ENCODE data around the gene HDDC3. TPM values are rescaled to one million over a fixed set of nuclear protein-coding genes. Genes with fewer than 3 reads are reported as not detected.

Gene HDDC3
- total RNA-seq, 6 experiments from 2014 or later: 8.8 to 17.6 (median 11.5) TPM

- DNase-seq (peak in 1 of 3 donors; percentile 48), ATAC-seq (no peak)
- Histone ChIP-seq H3K4me3 (no peak overlapping the region), H3K9me3 (no peaks in the 10 kb centered on the region), H3K27ac (no peak overlapping the region), H3K27me3 (no peaks in the 10 kb centered on the region), H3K4me1 (peaks cover 0 to 16% (median 6%) of the 10 kb centered on the region in 4 donors), H3K36me3 (peaks cover 0 to 45% (median 7%) of the 10 kb centered on the region in 4 donors)
- intact Hi-C loops (cut with DNase I): loop anchor here in 1 of 2 donors (10.0 kb wide), 1 partner anchor 82 kb away; no protein-coding TSS in a partner anchor
- 90% methylated on average over 2 of the region's 14 CpGs for WGBS (ENCODE audit: insufficient coverage, low coverage, low lambda C conversion rate, missing lambda C conversion rate)
- TF ChIP-seq POLR2A (IDR thresholded peaks at IDR 0.05) (no peak), CTCF (IDR thresholded peaks at IDR 0.05) (no peak)
These were observed 20.7 kb upstream of the HDDC3 start for GRCh38 chr15:90952901-90953677.

GRCh38 chr15:90950676-90951075 lies 18.3 kb upstream of the HDDC3 start:
- Histone ChIP-seq H3K4me3 (no peak overlapping the region), H3K27me3 (no peaks in the 10 kb centered on the region), H3K36me3 (peaks cover 0 to 59% (median 12%) of the 10 kb centered on the region in 4 donors), H3K9me3 (no peaks in the 10 kb centered on the region), H3K27ac (no peak overlapping the region), H3K4me1 (peaks cover 0 to 6% (median 3%) of the 10 kb centered on the region in 4 donors)
- 100% methylated on average over 4 of the region's 6 CpGs for WGBS (ENCODE audit: insufficient coverage, low coverage, low lambda C conversion rate, missing lambda C conversion rate)
- no peak for ATAC-seq
- TF ChIP-seq POLR2A (IDR thresholded peaks at IDR 0.05) (no peak), CTCF (IDR thresholded peaks at IDR 0.05) (no peak)
- no peak for DNase-seq
- intact Hi-C loops (cut with DNase I): loop anchor here in 1 of 2 donors (10.0 kb wide), 1 partner anchor 84 kb away; no protein-coding TSS in a partner anchor

- WGBS (ENCODE audit: insufficient coverage, low coverage, low lambda C conversion rate, missing lambda C conversion rate): 100% methylated on average over 1 of the region's 23 CpGs
- peak in 1 of 3 donors; percentile 49 for DNase-seq
- H3K4me1 ChIP-seq: peaks cover 0 to under 1% (median 0%) of the 10 kb centered on the region in 4 donors
- peaks cover 0 to 60% (median 13%) of the 10 kb centered on the region in 4 donors for H3K36me3 ChIP-seq
- no peak for TF ChIP-seq CTCF (IDR thresholded peaks at IDR 0.05)
- no peak for TF ChIP-seq POLR2A (IDR thresholded peaks at IDR 0.05)
- ATAC-seq: no peak
- no peak overlapping the region for H3K4me3 ChIP-seq
- H3K27me3 ChIP-seq: no peaks in the 10 kb centered on the region
- H3K27ac ChIP-seq: no peak overlapping the region
- no peaks in the 10 kb centered on the region for H3K9me3 ChIP-seq
- intact Hi-C loops (cut with DNase I): loop anchor here in 1 of 2 donors (10.0 kb wide), 1 partner anchor 85 kb away; no protein-coding TSS in a partner anchor
These were observed 17.8 kb upstream of the HDDC3 start for GRCh38 chr15:90949979-90950675.

- ATAC-seq (no peak), DNase-seq (peak in 1 of 3 donors; percentile 30)
- no CpG with 5 or more reads among the region's 8 CpGs for WGBS (ENCODE audit: insufficient coverage, low coverage, low lambda C conversion rate, missing lambda C conversion rate)
- Histone ChIP-seq H3K4me3 (no peak overlapping the region), H3K27me3 (no peaks in the 10 kb centered on the region), H3K4me1 (no peaks in the 10 kb centered on the region), H3K9me3 (no peaks in the 10 kb centered on the region), H3K27ac (no peak overlapping the region), H3K36me3 (peaks cover 0 to 74% (median 25%) of the 10 kb centered on the region in 4 donors)
- intact Hi-C loops (cut with DNase I): no loop called here
- TF ChIP-seq CTCF (IDR thresholded peaks at IDR 0.05): no peak
- TF ChIP-seq POLR2A (IDR thresholded peaks at IDR 0.05): no peak
These were observed 16.2 kb upstream of the HDDC3 start for GRCh38 chr15:90948506-90948905.

All from right lobe of liver (tissue), 6 donors.